Measurements from ENCODE around the gene KIDINS220. TPM values are rescaled to one million over a fixed set of nuclear protein-coding genes. Genes with fewer than 3 reads are reported as not detected.

KIDINS220 gene
- polyA plus RNA-seq, 1 donor from 2014 or later = 329 TPM

- H2AFZ ChIP-seq (ENCODE audit: low read depth, low read length) = no peak overlapping the region
- TF ChIP-seq EZH2 (IDR thresholded peaks at IDR 0.05; ENCODE audit: borderline replicate concordance, insufficient read depth, low read length, poor library complexity, severe bottlenecking) (no peak), POLR2AphosphoS5 (IDR thresholded peaks at IDR 0.05) (no peak), EP300 (conservative IDR thresholded peaks at IDR 0.05; ENCODE audit: poor library complexity, severe bottlenecking) (no peak), RAD21 (conservative IDR thresholded peaks at IDR 0.05) (no peak), MXI1 (conservative IDR thresholded peaks at IDR 0.05; ENCODE audit: poor library complexity, severe bottlenecking) (no peak), CTCF (IDR thresholded peaks at IDR 0.05; ENCODE audit: poor library complexity, severe bottlenecking) (no peak), SMC3 (conservative IDR thresholded peaks at IDR 0.05; ENCODE audit: poor library complexity) (no peak), TAF1 (IDR thresholded peaks at IDR 0.05; ENCODE audit: low read depth) (no peak), REST (IDR thresholded peaks at IDR 0.05; ENCODE audit: borderline replicate concordance) (no peak)
Measured at GRCh38 chr2:8867363-8867762, 29.9 kb upstream of the KIDINS220 start.

GRCh38 chr2:8863331-8863953 lies 26.0 kb upstream of the KIDINS220 start:
- no peaks in the 10 kb centered on the region for H4K20me1 ChIP-seq (ENCODE audit: insufficient read depth)
- no peaks in the 10 kb centered on the region for H3K79me2 ChIP-seq (replicated peaks; ENCODE audit: insufficient read depth, low read length)
- no peak overlapping the region for H3K27ac ChIP-seq (ENCODE audit: low read length)
- no peaks in the 10 kb centered on the region for H3K9me2 ChIP-seq (ENCODE audit: insufficient read depth, low read length)
- no peaks in the 10 kb centered on the region for H3K9me3 ChIP-seq (ENCODE audit: low read length)
- no peak overlapping the region for H3K9ac ChIP-seq (ENCODE audit: low read length)
- no peak for TF ChIP-seq SMC3 (conservative IDR thresholded peaks at IDR 0.05; ENCODE audit: poor library complexity)
- no peak for TF ChIP-seq CTCF (IDR thresholded peaks at IDR 0.05; ENCODE audit: poor library complexity, severe bottlenecking)
- TF ChIP-seq POLR2AphosphoS5 (IDR thresholded peaks at IDR 0.05) = no peak
- TF ChIP-seq RAD21 (conservative IDR thresholded peaks at IDR 0.05) = no peak
- TF ChIP-seq MXI1 (conservative IDR thresholded peaks at IDR 0.05; ENCODE audit: poor library complexity, severe bottlenecking) = no peak
- TF ChIP-seq EZH2 (IDR thresholded peaks at IDR 0.05; ENCODE audit: borderline replicate concordance, insufficient read depth, low read length, poor library complexity, severe bottlenecking) = no peak
- TF ChIP-seq REST (IDR thresholded peaks at IDR 0.05; ENCODE audit: borderline replicate concordance) = no peak
- no peak for TF ChIP-seq EP300 (conservative IDR thresholded peaks at IDR 0.05; ENCODE audit: poor library complexity, severe bottlenecking)
- no peak for TF ChIP-seq TAF1 (IDR thresholded peaks at IDR 0.05; ENCODE audit: low read depth)
- no peak overlapping the region for H2AFZ ChIP-seq (ENCODE audit: low read depth, low read length)
- no peak overlapping the region for H3K4me2 ChIP-seq (ENCODE audit: low read length)
- H3K27me3 ChIP-seq (ENCODE audit: insufficient read depth, low read depth, low read length) = no peaks in the 10 kb centered on the region
- no peaks in the 10 kb centered on the region for H3F3A ChIP-seq (ENCODE audit: insufficient read depth, low read length, poor library complexity, severe bottlenecking)
- no peak overlapping the region for H3K4me3 ChIP-seq (ENCODE audit: low read length)
- no peaks in the 10 kb centered on the region for H3K36me3 ChIP-seq (ENCODE audit: insufficient read depth, low read length)

More at GRCh38 chr2:8867363-8867762, 29.9 kb upstream of the KIDINS220 start:
- no peak overlapping the region for H3K27ac ChIP-seq (ENCODE audit: low read length)
- H3F3A ChIP-seq (ENCODE audit: insufficient read depth, low read length, poor library complexity, severe bottlenecking) = no peaks in the 10 kb centered on the region
- no peaks in the 10 kb centered on the region for H3K36me3 ChIP-seq (ENCODE audit: insufficient read depth, low read length)
- no peaks in the 10 kb centered on the region for H3K27me3 ChIP-seq (ENCODE audit: insufficient read depth, low read depth, low read length)
- no peaks in the 10 kb centered on the region for H3K9me2 ChIP-seq (ENCODE audit: insufficient read depth, low read length)
- no peak overlapping the region for H3K4me3 ChIP-seq (ENCODE audit: low read length)
- H3K9me3 ChIP-seq (ENCODE audit: low read length) = no peaks in the 10 kb centered on the region
- H3K79me2 ChIP-seq (replicated peaks; ENCODE audit: insufficient read depth, low read length) = no peaks in the 10 kb centered on the region
- H4K20me1 ChIP-seq (ENCODE audit: insufficient read depth) = no peaks in the 10 kb centered on the region
- H3K4me2 ChIP-seq (ENCODE audit: low read length) = no peak overlapping the region
- no peak overlapping the region for H3K9ac ChIP-seq (ENCODE audit: low read length)
